NOMO-1 treated with dmso at 0.1 percent for 144 hours (cell line): Measurements from ENCODE around the gene CCDC127.
"Not testable (repeated sequence)": the region's sequence is repeated elsewhere in the genome, so short reads cannot be mapped to it uniquely, and the experiment has no call there.

Experiments used
- DNase-seq: peaks from one replicate; lab custom pipeline; 2025; ENCODE audit not compliant: unreplicated experiment; lab: John Stamatoyannopoulos, UW

Gene CCDC127

DNA sequence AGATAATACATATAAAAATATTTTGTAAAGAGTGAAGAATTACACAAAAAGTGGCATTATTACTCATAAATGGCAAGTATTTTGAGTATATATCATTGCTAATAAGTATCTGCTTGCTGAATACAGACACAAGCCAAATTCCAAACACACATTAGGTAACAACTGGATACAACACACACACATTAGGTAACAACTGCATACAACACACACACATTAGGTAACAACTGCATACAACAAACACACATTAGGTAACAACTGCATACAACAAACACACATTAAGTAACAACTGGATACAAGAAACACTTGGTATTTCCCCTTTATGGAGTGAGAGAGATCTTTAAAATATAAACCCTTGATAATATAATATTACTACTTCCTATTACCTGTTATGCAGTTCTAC, 13.5 kb downstream of the CCDC127 start:
- no peak for DNase-seq

DNA sequence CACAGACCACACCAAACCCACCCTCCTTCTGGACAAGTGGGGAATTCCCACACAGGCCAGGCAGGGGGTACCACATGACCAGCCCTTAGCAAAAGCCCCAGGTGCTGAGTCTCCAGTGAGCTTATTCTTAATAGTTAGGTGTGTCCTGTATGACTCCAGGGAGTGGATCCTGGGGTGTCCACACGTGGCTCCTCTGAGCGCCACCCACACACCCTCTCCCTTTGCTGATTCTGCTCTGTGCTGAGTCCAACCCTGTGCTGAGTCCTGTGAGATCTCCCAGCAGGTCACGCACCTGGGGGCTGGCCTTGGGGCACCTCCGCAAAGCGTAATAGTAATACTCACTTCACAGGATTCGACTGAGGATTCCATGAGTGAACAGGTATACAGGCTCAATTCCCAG, 14.0 kb downstream of the CCDC127 start:
- no peak for DNase-seq

DNA sequence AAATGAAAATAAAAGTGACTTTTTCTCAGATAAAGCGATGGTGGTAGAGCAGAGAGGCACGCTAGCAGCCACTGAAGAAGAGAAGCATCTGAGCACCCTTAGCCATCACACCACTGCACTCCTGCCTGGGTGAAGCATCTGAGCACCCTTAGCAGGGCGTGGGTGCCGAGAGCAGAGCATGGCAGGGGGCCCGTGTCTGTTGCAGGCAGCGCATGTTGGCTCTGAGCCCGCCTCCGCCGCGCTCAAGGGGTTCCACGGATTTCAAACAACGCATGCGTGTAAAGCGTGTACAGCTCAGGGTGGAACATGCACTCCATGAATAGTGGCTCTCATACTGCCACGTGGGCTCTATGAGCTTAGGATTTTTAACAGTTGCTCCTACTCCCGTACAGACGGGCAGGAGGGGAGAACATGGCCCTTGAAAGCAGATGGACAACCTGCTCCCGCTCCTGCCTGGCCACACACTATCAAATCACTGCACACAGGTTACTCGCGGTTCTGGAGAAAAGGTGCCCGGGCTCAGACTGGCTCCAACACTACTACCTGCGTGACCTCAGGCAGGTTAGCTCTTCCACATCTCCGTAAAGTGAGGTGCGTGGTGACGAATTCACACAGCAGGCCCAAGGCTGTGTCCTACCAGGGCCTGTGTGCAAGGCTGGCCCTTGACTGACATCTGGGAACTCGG, 14.6 kb downstream of the CCDC127 start:
- no peak for DNase-seq

DNA sequence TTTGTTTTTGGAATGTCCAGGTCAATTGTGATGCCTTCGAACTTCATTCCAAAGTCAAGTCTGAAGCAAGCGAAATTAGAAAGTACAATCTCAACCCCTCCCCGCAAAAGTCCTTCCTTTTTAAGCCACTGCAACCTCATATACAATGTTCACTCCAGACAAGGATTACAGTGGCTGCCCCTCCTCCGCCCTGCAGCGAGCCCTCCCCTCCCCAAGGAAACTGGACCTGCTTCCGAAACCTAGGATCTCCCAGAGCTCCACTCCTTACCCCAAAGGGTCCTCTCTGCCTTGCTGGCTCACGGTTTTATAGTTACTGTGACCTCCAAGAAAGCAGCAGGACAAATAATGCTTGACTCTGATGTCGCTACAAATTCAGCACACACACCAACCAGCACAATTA, 16.3 kb downstream of the CCDC127 start:
- DNase-seq, result no peak

DNA sequence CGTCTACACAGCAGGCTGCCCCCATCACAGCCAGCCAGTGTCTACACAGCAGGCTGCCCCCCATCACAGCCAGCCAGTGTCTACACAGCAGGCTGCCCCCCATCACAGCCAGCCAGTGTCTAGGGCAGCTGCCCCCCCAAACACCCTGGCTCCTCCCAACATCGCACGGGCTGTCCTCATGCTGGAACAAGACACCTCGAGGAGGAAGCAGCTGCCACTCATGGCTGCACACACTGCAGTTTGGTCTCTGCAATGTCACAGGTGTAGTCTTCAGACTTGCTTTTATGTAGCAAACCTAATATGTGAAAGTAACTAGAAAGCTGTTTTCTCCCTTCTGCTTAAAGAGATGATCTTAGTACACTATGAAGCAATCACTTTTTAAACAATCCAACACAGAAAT, 17.0 kb downstream of the CCDC127 start:
- no peak for DNase-seq

DNA sequence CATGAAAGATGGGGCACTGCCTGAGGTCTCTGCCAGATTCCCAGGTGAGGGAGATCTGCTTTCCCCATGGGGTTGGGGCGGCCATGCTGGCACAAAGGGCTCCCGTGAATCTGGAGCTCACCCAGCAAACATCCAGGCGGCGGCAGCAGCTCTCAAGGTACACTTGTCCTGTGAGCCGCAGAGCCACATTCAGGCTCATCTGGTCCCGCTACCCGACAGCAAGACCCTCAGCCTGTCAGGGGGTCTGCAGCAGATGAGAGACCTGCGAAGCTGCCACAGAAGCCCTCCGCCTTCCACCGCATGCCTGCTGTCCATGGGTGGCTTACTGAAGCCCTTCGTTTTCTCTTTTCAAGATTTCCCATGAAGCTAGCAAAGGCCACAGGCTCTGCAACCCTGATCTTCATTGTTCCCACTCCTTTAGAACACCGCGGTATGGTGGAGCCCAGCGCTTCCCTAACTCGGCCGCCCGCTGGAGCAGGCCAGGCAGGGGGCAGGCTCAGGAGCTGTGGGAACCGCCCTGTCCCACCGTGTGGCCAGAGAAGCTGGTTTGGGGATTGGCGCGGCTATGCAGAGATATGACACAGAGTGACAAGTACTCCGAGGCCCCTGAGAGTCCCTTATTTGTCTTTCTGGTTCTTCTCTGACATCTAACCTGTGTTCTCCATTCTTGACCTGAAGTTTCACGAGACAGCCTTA, 17.9 kb downstream of the CCDC127 start:
- no peak for DNase-seq

DNA sequence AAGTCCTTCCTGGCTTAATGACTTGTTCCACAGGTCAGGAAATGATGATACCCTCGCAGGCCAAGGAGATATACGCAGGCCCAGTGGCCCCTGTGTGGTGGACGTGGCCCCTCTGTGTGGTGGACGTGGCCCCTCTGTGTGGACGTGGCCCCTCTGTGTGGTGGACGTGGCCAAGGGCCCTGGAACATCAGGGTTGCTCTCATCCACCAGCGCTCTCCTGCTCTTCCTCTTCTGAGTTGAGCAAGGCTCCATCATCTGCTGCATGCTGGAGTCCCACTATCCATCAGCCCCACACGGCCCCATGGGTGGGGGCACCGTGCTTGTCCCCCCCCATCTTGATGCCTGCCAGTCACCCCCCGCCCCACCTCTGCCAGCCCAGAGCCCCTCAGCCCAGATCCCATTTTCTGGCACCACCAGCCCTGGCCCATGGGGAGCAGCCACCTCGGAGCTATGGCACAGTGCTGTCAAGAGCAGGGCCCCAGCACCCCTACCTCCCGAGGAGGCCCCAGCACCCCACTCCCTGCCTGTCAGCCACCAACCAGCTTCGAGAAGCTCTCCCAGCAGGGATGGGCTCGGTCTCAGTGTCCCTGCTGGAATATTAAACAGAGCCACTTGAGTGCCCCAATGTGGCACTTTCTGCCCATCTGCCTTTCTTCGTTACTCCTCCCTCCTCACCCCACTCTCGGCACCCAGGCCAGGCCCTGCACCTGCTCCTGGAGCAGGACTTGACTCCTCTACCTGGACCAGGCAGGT, 18.6 kb downstream of the CCDC127 start:
- no peak for DNase-seq

DNA sequence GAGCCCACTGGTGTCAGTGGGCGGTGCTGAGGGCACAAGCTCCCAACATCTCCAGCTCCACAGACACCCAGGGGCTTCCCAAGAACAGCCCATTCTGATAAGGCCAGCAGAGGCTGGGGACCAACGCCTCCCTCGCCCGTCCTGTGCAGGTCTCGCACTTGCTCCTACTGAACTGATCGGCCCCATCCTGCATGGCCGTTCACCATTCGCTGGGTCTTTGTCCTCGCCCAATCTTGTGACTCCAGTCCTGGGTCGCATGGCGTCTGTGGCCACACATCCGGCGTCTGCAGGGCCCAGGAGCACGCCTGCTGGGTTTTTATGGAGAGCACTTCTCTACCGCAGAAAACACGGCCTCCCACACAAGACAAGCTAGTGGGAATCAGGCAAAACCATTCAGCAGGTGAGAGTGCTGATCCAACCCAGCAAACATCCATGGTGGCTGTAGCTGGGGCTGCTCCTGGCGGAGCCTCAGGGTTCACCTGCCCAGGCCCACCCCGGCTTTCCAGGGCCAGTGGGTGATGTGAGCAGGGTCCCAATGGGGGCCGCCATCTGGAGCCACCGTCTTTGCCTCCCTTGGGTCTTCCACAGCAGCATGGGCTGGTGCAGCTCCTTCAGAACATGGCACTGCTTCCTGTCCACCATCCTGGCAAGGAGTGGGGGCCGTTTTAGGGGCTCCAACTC, 19.3 kb downstream of the CCDC127 start:
- DNase-seq, result no peak

DNA sequence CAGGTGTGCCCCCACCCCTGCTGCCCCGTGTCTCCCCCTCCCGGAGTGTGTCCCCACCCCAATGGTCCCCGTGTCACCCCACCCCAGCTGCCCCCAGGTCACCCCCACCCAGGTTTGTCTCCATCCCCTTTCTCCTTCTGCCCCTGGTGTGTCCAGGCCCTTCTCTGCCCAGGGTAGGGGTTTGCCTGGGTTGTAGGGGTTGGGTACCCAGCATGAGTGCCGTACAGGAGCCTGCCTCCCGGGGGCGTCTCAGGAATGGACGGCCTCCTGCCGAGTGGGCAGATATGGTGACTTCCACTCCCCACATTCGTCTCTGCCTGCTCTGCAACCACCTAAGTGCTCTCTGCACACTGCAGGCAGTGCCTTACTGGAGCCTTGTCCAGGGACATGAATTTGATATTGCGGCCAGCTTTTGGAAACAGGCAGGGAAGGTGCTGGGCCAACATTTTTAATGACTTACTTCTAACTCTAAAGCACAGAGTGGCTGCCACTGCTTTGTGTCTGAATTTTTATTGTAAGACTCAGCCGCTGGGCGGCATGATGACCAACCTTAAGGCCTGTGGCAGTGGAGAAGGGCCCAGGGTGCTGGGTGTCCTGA, 20.0 kb downstream of the CCDC127 start:
- no peak for DNase-seq

DNA sequence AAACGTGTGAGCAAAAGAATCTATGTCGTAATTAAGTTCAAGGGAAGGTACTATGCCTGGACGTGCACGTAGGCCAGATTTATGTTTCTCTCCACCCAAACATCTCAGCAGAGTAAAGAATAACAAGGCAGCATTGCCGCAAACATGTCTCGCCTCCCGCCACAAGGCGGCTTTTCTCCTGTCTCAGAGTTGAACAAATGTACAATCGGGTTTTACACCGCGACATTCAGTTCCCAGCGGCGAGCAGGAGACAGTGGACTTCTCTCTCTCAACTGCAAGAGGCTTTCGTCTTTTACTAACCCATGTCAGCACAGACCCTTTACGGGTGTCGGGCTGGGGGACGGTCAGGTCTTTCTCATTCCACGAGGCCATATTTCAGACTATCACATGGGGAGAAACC, 20.9 kb downstream of the CCDC127 start:
- not testable (repeated sequence) for DNase-seq

DNA sequence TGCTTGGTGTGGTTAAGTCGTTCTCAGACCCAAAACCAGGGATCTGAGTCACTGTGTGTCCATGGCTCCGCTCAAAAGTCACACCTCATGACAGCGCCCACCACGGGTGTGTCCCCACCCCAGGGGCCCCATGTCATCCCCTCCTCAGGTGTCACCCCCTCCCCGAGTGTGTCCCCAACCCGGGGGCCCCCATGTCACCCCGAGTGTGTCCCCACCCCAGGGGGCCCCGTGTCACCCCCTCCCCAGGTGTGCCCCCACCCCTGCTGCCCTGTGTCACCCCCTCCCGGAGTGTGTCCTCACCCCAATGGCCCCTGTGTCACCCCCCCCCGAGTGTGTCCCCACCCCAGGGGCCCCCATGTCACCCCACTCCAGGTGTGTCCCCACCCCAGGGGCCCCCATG, 21.6 kb downstream of the CCDC127 start:
- no peak for DNase-seq

DNA sequence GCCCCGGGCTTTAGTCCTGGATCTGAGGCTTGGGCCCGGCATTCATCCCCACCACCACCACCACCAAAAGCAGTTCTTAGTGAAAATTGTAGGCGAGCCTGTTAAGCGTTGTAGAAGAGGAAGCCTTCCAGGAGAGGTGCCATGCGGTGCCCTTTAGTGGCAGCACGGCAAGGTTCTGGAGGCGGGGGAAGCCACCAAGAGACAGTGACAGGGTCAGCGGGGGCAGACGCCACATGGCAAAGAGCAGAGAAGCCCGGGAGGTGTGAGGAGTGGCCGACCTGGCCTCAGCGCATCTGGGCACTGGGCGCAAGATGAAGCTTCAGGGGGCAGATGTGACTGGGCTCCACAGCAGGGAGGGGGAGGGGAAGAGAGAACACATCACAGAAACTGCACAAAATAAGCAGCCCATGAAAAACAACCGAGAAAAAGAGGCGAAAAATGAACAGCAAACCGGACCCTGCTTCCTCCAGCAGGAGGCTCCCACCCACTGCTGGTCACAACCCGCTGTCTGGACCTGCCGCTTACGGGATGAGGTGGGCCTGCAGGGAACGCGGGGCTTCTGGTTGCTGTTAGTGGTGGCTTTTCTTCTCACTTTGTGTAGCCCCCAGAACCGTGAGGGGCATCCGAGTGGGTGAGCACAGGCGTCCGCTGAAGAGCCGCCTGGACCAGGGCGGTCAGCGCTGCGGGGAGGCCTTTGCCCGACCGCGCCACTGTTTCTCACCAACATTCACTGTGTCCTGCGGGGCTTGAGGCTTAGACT, 22.4 kb downstream of the CCDC127 start:
- no peak for DNase-seq

DNA sequence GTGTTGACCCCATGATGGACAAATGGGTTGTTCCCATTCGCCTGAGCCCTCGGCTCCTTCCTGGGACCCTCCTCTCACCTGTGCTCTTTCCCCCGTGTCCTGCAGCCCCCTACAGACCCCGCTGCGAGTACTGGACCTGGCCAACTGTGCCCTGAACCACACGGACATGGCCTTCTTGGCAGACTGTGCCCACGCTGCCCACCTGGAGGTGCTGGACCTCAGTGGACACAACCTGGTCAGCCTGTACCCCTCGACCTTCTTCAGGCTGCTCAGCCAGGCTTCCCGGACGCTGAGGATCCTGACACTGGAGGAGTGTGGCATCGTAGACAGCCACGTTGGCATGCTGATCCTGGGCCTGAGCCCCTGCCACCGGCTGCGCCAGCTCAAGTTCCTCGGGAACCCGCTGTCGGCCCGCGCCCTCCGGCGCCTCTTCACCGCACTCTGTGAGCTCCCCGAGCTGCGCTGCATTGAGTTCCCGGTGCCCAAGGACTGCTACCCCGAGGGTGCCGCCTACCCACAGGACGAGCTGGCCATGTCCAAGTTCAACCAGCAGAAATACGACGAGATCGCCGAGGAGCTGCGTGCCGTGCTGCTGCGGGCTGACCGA, 23.2 kb downstream of the CCDC127 start:
- DNase-seq, result no peak

DNA sequence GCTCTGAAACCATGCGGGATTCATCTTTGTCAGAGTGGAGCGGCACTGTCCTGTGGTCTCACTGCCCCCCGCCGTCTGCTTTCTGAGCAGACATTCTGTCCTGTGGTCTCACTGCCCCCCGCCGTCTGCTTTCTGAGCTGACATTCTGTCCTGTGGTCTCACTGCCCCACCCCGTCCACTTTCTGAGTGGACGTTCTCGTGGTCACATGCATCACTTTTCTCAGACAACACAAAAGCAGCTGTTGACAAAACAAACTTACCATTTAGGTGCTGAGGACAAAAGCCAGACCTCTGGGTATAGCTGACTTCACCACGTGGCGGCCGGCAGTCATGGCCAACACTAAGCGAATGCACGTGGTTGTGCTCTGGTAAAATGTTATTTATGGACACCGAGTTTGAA, 23.9 kb downstream of the CCDC127 start:
- DNase-seq, result no peak

DNA sequence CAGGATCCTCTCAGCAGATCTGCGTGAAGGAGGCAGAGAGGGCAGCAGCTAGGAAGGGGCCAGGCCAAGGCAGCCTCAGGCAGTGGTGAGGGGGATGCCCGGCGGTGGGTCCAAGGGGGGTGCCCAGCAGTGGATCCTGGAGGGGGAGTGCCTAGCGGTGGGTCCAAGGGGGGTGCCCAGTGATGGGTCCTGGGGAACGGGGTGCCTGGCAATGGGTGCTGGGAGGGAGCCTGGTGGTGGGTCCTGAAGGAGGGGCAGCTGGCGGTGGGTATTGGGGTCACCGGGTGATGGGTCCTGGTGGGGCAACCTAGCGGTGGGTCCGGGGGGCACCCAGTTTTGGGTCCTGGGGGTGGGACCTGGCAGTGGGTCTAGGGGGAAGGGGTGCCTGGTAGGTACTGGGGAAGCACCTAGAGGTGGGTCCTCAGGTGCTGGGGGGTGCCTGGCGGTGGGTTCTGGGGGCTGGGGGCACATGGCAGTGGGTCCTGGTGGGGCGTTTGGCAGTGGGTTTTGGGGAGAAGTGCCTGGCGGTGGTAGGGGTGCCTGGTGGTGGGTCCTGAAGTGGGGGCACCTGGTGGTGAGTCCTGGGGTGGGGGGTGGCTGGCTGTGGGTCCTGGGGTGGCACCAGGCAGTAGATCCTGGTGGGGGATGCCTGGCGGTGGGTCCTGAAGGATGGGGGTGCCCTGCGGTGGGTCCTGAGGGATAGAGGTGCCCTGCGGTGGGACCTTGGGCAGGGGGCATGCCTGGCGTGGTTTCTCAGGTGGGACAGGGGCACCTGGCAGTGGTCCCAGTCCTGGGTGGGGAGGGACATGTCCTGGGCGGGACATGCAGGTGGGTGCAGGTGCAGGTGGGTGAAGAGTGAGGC, 24.8 kb downstream of the CCDC127 start:
- DNase-seq, result no peak

DNA sequence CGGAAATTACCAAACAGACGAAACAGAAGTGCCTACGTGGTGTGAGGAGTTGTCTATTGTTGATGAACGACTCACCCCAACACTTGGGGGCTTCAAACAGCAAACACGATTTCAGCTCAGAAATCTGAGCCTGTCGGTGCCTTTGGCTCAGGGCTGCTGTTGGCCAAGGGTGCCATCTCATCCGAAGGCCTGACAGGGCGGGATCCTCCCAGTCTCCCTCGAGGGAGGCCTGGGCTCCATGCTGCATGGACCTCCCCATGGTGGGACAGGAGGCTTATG, 25.3 kb downstream of the CCDC127 start:
- DNase-seq, result no peak

DNA sequence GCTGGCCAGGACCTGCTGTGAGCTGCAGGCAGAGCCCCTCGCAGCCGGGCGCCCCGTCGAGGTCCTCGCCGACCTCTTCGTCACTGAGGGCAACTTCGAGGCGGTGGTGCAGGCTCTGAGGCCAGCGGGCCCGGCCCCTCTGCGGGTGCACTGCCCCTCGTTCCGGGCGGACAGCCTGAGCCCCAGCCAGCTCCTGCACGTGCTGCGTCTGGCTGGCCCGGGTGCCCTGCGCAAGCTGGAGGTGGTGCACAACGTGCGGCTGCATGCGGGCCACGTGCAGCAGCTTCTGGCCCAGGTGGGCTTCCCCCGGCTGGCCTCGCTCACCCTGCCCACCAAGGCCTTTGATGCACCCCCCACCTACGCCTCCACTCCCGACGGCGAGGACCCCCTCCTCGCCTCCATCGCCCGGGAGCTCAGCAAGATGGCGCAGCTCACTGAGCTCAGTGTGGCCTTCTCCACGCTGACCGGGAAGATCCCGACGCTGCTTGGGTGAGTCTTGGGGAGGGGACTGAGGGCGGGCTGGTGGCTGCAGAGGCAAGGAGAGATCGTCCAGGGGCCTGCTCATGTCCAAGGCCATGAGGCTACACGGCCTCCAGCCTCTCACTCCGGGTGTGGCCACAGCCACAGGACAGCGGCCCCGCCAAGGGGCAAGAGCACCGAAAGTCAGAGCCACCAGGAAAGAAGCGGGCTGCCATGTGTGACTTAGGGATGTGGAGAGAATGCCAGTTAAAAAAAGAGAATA, 25.8 kb downstream of the CCDC127 start:
- DNase-seq, result no peak

DNA sequence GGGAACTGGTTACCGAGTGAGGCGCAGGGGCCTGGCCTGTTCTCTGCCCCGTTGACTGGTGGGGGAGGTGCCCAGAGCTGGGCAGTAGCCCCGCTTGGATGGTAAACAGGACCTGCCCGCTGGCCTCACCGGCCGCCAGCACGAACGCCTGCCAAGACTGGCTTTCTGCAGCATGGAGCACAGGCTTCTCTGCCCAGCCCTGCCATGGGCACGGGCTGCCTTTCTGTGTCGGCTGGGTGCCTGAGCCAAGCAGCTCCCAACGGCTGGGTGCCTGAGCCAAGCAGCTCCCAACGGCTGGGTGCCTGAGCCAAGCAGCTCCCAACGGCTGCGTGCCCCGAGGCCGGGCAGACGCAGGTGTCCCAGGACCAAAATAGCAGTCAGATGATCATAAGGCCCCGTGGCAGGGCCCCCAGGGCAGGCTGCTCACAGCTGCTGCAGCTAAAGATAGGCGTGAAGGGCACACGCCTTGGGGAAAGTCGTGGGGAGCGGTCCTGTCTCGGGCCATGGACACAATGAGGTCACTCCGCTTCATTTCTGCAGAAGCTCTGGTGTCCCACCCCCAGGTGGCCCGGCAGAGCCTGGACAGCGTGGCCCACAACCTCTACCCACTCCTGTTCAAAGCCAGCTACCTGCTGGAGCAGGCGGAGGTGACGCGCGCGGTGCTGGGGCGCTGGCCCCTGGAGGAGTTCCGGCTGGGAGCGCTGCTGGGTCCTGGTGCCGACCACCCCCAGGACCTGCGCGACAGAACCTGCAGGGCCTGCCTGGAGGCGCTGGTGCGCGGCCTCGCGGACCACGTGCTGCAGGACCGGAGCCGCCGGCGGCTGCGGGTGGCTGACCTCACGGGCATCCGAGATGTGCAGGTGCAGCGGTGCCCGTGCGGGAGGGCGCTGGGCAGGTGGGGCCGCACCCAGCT, 26.7 kb downstream of the CCDC127 start, which contains the start of gene LRRC14B:
Gene LRRC14B, plus strand, starts transcription at position 460 of the 913 bp plus-strand sequence. Its CDS starts 44 bp downstream, at position 504.
- no peak for DNase-seq
